Measurements from ENCODE around the gene KCNQ4.

The KCNQ4 gene

DNA sequence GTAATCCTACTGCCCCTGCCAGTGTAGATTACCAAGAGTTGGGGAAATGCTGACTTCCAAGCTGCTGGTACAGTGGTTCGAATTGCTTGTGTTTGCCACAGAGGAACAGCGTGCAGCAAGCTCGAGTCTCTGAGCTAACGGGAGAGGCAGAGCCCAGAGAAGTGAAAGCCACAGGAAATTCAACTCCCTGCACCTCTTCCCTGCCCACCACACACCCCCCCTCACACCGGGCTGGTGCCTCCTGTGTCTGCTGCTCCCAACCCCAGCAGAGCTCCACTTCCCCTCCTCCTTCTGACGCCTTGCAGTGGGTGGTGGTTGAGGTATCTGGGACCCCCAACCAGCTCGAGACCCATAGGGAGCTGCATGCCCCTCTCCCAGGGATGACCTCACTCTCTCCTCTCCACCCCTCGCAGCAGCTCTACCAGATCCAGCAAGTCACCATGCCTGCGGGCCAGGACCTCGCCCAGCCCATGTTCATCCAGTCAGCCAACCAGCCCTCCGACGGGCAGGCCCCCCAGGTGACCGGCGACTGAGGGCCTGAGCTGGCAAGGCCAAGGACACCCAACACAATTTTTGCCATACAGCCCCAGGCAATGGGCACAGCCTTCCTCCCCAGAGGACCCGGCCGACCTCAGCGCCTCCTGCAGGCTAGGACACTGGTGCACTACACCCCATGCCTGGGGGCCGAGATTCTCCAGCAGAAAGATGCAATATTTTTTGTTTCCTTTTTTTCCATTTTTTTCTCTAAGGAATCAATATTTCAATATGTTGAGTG is 13.1 kb upstream of the KCNQ4 start:
- no peaks in the 10 kb centered on the region for H3K27me3 ChIP-seq (ENCODE audit: control insufficient read depth, insufficient read depth, low read length)
- H3K9ac ChIP-seq (ENCODE audit: low read length): no peak overlapping the region
- H3K4me3 ChIP-seq (ENCODE audit: low read length): no peak overlapping the region
- H3K4me1 ChIP-seq (ENCODE audit: control insufficient read depth, low read depth, low read length): peaks cover 23% of the 10 kb centered on the region
- H3K36me3 ChIP-seq (ENCODE audit: control insufficient read depth, low read depth, low read length): peaks cover 47% of the 10 kb centered on the region
- H3K27ac ChIP-seq (ENCODE audit: low read length): no peak overlapping the region
- no peaks in the 10 kb centered on the region for H3K9me3 ChIP-seq (ENCODE audit: control insufficient read depth, low read depth, low read length)

DNA sequence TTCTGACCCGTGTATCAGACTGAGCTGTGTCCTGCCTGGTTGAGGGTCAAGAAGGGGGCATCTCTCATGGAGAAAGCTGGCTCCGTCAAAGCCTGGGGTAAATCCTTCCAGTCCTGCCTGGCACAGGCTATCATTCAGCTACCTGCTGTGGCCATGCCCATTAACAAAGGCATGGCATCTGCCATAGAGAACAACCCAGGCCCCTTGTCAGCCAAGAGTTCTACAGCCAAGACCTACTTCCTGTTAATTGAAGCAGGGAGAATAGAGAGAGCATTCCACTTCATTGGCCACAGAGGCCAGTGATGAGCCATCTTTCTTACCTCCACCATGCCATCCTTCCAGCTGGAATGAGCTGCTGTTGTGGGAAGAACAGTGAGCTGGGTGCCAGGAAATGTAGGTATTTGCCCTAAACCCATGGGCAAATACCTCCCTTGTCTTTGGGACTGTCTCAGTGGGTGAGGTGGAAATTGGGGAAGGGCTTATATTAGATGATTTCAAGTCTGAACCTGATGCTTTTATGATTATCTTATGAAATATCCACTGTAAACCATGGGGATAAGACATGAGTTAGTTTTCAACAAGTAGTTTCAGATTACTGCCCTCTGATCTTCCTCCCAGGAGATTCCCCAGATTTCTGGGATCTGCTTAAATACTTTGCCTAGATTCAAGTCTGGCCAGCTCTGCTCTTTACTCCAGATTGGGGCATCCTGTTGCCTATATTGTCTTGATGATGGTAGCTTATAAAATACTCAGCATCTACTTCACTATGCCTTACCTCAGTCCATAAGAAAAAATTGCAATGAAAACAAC is 11.2 kb upstream of the KCNQ4 start:
- Histone ChIP-seq H3K27ac (ENCODE audit: low read length) (no peak overlapping the region), H3K36me3 (ENCODE audit: control insufficient read depth, low read depth, low read length) (peaks cover 28% of the 10 kb centered on the region), H3K9ac (ENCODE audit: low read length) (no peak overlapping the region), H3K9me3 (ENCODE audit: control insufficient read depth, low read depth, low read length) (peaks cover 4% of the 10 kb centered on the region), H3K4me1 (ENCODE audit: control insufficient read depth, low read depth, low read length) (peaks cover 23% of the 10 kb centered on the region), H3K27me3 (ENCODE audit: control insufficient read depth, insufficient read depth, low read length) (no peaks in the 10 kb centered on the region), H3K4me3 (ENCODE audit: low read length) (no peak overlapping the region)

DNA sequence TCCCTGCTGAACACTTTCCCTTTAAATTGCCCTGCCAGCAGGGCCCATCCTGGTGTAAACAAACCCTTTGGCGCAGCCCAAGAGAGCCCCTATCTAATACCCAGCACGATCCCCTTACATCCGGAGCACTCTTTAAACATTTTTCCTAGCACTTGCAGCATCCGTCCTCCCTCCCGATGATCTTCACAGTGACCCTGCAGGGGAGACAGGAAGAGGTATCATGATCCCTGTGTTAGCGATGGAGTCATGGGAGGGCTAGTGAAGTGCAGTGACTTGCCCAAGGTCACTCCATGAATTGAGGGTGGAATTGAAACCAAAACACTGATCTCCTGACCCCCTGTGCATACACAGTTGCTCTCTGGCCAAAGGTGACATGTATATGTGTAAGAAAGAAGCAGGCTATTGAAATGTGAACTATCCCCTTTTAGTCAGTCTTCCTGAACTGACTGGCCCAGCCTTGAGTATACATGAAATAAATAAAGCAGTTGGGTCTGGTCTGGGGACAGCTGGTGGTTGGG is 9.8 kb upstream of the KCNQ4 start:
- H3K9ac ChIP-seq (ENCODE audit: low read length): no peak overlapping the region
- H3K4me3 ChIP-seq (ENCODE audit: low read length): no peak overlapping the region
- no peak overlapping the region for H3K27ac ChIP-seq (ENCODE audit: low read length)

DNA sequence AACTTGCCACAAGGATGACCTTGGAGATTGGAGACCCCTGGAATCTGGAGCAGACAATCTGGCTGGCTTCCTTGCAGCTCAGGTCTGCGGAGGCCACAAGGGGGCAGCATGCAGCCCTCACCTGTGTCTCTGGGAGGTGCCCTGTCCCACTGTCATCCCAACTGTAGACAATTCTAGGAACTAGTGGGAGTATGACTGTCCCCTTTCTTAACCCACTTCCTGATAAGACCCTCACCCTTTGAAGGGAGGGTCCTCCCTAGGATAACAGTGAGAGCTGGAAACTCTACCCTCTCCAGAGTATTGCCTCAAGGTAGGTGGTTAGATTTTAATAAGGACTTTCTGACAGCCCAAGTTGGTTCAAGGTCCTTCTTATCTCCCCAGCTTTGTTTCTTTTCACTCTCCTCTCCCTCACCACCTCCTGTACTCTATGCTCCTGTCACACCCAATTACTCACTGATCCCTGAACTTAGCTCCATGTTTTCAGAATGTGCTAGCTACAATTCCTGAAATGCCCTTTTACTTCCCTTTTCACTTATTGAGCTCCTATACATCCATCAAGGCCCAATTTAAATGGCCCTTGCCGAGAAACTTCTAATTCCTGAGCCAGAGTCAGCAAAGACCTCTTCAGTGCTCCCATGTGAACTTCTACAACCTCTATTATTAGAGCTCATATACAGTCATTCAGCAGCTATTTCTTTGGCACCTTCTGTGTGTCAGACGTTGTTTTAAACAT is 9.2 kb upstream of the KCNQ4 start:
- no peaks in the 10 kb centered on the region for H3K27me3 ChIP-seq (ENCODE audit: control insufficient read depth, insufficient read depth, low read length)
- H3K9me3 ChIP-seq (ENCODE audit: control insufficient read depth, low read depth, low read length): peaks cover 4% of the 10 kb centered on the region
- no peak overlapping the region for H3K4me3 ChIP-seq (ENCODE audit: low read length)
- peaks cover 12% of the 10 kb centered on the region for H3K36me3 ChIP-seq (ENCODE audit: control insufficient read depth, low read depth, low read length)
- no peak overlapping the region for H3K9ac ChIP-seq (ENCODE audit: low read length)
- H3K4me1 ChIP-seq (ENCODE audit: control insufficient read depth, low read depth, low read length): peaks cover 23% of the 10 kb centered on the region
- H3K27ac ChIP-seq (ENCODE audit: low read length): no peak overlapping the region

More for the DNA sequence above, 9.8 kb upstream of the KCNQ4 start:
- Histone ChIP-seq H3K4me1 (ENCODE audit: control insufficient read depth, low read depth, low read length) (peaks cover 23% of the 10 kb centered on the region), H3K27me3 (ENCODE audit: control insufficient read depth, insufficient read depth, low read length) (no peaks in the 10 kb centered on the region), H3K36me3 (ENCODE audit: control insufficient read depth, low read depth, low read length) (peaks cover 18% of the 10 kb centered on the region), H3K9me3 (ENCODE audit: control insufficient read depth, low read depth, low read length) (peaks cover 4% of the 10 kb centered on the region)

DNA sequence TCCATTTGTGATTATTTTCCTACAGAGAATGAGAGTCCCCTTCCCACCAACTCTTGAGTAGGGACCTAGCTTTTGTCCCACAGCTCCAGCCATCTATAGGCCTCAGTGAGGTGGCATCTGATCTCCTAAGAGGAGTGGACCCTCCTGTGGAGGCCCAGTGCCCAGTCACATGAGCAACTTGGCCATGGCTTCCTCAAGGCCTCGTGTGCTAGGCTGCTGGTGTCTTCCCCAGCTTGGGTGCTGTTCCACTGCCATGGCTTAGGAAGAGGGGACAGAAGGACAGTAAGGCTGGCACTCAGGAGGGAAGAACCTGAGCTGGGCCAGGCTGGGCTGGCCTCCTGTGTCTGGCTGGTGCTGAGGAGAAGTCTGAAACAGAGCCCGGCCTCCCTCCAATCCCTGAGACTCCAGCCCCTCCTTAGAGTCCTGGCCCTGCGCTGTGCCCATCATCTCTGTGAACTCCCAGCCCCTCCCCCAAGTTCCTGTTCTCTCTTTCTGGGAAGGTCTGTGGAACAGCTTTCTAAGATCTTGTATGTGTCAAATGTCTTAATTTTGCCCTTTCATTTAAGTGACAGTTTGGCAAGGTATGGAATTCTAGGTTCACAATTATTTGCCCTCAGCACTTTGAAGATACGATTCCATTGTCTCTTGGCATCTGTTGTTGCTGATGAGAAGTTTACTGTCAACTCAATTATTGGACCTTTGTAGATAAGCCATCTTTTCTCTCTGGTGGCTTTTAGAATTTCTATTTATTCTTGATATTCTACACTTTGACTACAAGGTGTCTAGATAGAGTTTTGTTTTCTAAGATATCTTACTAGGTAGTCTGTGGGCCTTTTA is 7.1 kb upstream of the KCNQ4 start:
- Histone ChIP-seq H3K9me3 (ENCODE audit: control insufficient read depth, low read depth, low read length) (peaks cover 4% of the 10 kb centered on the region), H3K4me3 (ENCODE audit: low read length) (no peak overlapping the region), H3K36me3 (ENCODE audit: control insufficient read depth, low read depth, low read length) (no peaks in the 10 kb centered on the region), H3K9ac (ENCODE audit: low read length) (no peak overlapping the region), H3K27me3 (ENCODE audit: control insufficient read depth, insufficient read depth, low read length) (peaks cover 8% of the 10 kb centered on the region), H3K4me1 (ENCODE audit: control insufficient read depth, low read depth, low read length) (peaks cover 20% of the 10 kb centered on the region), H3K27ac (ENCODE audit: low read length) (no peak overlapping the region)

DNA sequence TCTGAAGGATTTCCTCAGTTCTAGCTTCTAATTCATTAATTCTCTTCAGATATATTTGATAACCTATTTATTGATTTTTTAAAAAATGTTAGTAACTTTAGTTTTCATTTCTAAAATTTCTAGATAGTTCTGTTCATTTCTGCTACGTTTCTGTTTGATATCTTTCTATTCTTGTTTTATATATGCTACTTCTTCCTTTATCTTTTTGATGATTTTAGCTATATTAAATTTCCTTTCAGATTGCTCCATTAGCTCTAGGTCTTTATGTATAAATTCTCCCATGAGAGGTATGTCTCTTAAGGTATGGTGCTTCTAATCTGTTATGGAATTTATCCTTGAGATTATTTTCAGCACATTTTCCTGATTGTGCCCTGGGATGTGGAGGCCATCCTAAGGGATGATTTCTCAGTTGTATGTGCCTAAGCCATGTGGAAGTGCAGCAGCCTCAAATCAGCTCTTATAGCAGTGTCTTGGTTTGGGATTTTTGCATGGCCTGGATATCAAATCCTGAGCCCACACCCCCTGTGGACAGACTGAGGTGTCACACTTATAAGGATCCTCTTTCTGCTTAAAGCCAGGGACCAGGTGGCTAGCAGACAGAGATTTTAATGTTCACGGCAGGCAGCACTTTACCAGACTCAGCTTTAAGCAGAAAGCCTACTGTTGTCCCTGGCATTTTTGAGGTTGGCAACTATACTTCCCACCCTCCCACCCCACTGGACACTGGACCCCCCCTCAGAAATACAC is 6.2 kb upstream of the KCNQ4 start:
- no peaks in the 10 kb centered on the region for H3K36me3 ChIP-seq (ENCODE audit: control insufficient read depth, low read depth, low read length)

DNA sequence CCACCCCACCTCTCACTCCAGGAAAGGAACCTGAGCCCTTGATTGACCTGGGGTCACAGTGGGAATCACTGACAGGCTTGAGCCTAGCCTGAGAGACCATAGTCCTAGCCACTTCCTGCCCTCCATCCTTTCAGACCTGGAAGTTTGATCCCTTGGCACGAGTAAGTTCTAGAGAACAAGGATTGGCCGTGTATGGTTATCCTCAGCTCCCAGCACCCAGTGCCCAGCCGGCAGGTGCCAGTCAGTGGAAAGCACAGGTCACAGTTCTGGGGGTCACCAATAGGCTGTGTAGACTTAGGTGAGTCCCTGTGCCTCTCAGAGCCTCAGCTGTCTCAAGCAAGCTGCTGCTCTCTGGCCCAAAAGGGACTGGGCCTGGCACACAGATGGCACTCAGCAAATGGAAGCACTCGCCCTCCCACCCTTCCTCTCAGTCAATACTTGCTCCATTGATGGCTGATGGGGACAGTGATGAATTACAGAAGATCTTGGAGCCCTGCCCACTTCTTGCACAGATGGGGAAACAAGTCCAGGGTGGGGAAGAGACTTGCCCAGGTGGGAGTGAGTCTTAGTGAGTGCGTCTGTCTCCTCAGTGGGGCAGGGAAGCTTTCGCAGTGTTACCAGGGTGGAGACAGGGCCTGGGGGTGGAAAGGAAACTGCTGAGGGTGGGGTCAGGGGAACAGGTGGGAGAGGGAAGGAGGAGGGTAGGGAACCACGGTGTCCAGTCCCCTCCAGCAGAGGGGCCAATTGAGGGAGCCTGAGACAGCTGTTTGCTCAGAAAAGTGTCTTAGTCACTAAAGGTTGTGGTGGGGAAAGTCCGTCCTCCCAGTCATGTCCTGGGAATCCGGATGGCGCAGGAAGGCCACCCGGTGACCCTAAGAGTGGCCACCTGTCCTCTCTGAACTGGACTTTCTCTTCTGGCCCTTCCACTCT is 2.6 kb upstream of the KCNQ4 start:
- peaks cover 35% of the 10 kb centered on the region for H3K27me3 ChIP-seq (ENCODE audit: control insufficient read depth, insufficient read depth, low read length)
- H3K27ac ChIP-seq (ENCODE audit: low read length): no peak overlapping the region
- H3K9ac ChIP-seq (ENCODE audit: low read length): no peak overlapping the region
- peaks cover 6% of the 10 kb centered on the region for H3K4me1 ChIP-seq (ENCODE audit: control insufficient read depth, low read depth, low read length)
- H3K4me3 ChIP-seq (ENCODE audit: low read length): no peak overlapping the region
- H3K9me3 ChIP-seq (ENCODE audit: control insufficient read depth, low read depth, low read length): peaks cover 4% of the 10 kb centered on the region
- no peaks in the 10 kb centered on the region for H3K36me3 ChIP-seq (ENCODE audit: control insufficient read depth, low read depth, low read length)

More for the DNA sequence above, 6.2 kb upstream of the KCNQ4 start:
- H3K4me1 ChIP-seq (ENCODE audit: control insufficient read depth, low read depth, low read length): peaks cover 15% of the 10 kb centered on the region
- no peak overlapping the region for H3K9ac ChIP-seq (ENCODE audit: low read length)
- H3K9me3 ChIP-seq (ENCODE audit: control insufficient read depth, low read depth, low read length): peaks cover 4% of the 10 kb centered on the region
- peaks cover 17% of the 10 kb centered on the region for H3K27me3 ChIP-seq (ENCODE audit: control insufficient read depth, insufficient read depth, low read length)
- no peak overlapping the region for H3K27ac ChIP-seq (ENCODE audit: low read length)
- H3K4me3 ChIP-seq (ENCODE audit: low read length): no peak overlapping the region

DNA sequence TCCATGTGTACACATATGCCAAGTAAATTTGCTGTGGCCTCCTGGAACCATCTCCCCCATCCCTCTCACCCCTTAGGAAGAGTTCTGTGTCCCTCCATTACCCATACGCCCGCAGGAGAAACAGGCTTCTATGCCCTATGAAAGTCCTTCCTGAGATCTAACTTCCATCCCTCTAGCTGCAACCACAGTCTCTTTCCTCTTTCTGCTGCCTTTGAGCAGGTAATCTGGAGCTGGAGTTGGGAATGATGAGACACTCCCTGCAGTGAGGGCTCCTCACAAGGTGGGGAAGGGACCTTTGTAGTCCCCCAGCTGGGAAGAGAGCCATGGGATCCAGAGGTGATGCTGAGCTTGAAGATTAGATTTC is 2.0 kb upstream of the KCNQ4 start:
- Histone ChIP-seq H3K36me3 (ENCODE audit: control insufficient read depth, low read depth, low read length) (no peaks in the 10 kb centered on the region), H3K27ac (ENCODE audit: low read length) (no peak overlapping the region), H3K9me3 (ENCODE audit: control insufficient read depth, low read depth, low read length) (peaks cover under 1% of the 10 kb centered on the region), H3K27me3 (ENCODE audit: control insufficient read depth, insufficient read depth, low read length) (peaks cover 35% of the 10 kb centered on the region), H3K4me1 (ENCODE audit: control insufficient read depth, low read depth, low read length) (peaks cover 6% of the 10 kb centered on the region), H3K4me3 (ENCODE audit: low read length) (no peak overlapping the region), H3K9ac (ENCODE audit: low read length) (no peak overlapping the region)

DNA sequence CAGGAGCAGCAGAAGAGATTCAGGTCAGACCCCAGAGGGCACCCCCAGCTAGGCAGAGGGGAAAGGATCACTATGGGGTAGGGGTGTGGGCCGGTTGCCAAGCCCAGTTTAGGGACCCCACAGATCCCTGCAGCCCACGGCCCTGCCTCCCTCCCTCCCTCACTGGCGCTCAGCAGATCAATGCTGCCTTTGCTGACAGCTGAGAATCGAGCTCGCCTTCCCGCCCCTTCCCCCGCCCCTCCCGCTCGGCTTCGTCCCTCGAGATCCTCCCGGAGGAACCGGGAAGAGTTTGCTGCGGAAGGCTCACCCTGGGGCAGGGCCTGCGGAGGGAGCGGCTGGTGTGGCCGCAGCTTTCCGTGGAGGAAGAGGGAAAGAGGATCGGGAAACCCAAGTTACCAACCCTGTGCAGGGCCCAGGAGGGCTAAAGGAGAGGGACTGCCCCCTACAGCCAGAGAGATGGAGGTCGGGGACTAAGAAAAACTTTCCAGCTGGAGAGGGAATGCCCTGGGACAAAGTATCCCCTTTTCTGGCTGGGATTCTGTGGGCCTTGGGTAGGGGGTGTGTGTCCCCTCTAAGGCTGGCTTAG is 1.1 kb upstream of the KCNQ4 start:
- Histone ChIP-seq H3K4me1 (ENCODE audit: control insufficient read depth, low read depth, low read length) (peaks cover 6% of the 10 kb centered on the region), H3K9ac (ENCODE audit: low read length) (no peak overlapping the region), H3K4me3 (ENCODE audit: low read length) (peak overlapping the region; percentile 45), H3K36me3 (ENCODE audit: control insufficient read depth, low read depth, low read length) (no peaks in the 10 kb centered on the region), H3K9me3 (ENCODE audit: control insufficient read depth, low read depth, low read length) (no peaks in the 10 kb centered on the region), H3K27me3 (ENCODE audit: control insufficient read depth, insufficient read depth, low read length) (peaks cover 35% of the 10 kb centered on the region), H3K27ac (ENCODE audit: low read length) (no peak overlapping the region)

Measured in iPS-18a (cell line).